NOMO-1 (cell line): ENCODE results near the gene CYTH1.
A peak's percentile ranks its signal among the peaks of the same experiment; 100 is the strongest.

Source experiments
- DNase-seq, 2 experiments: peaks; one replicate each; lab custom pipeline; 2025; ENCODE audit not compliant: unreplicated experiment in 2 of 2; lab: John Stamatoyannopoulos, UW

The CYTH1 gene

GRCh38 chr17:78719630-78720298 is 62.3 kb downstream of the CYTH1 start:
- DNase-seq = peak in 1 of 2 experiments; percentile 10

DNA sequence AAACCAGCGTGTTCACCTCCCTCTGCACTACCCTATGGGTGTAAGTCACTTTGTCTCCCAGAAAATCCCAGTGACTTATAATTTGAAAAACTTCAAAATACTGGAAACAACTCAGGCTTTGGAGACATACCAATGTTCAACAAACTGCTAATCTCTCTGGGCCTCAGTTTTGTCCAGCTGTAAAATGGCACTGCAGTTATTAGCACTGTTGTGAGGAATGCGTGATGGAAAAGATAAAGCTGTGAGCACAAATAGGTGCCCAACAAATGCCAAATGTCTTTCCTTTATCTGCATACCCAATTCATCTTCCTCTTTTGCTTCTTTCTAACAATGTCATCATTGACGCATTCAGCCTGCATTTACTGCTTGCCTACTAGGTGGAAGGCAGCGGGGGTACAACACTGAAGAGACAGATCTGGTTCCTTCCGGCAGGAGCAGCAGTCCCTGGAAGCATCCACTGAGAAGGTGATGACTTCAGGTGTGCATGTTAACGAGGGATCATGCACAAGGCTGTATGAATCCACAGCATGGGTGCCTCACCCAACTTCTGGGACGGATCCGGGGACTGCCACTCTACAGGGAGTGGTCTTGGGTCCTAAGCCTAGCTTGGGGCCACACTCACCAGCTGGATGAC is 63.4 kb downstream of the CYTH1 start:
- no peak for DNase-seq

DNA sequence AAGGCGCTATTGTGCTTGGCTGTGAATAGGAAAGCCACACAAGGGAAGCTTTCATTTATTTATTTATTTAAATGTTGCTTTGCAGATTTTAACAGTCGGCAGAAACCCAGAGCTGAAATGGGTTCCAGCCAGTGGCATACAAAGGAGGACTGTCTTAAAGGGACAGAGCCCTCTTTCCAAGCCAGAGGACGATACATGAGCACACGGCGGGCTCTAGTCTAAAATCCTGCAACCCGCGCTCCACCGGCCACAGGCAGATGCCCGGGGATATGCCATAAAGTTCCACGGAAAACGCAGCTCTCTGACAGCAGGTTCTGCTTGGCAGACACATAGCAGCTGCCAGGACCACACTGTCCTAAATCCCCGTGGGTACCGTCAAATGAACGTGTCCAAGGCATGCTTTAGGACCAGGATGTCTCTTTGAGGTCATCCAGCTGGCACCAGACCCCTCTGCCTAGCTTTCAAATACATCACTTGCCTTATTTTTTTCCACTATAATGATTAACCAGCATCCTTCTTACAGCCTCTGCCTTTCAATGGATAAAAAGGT is 64.6 kb downstream of the CYTH1 start:
- DNase-seq = no peak

- DNase-seq = no peak
Measured at GRCh38 chr17:78716814-78717393, 65.2 kb downstream of the CYTH1 start.

- peak in 1 of 2 experiments; percentile 28 for DNase-seq
Measured at GRCh38 chr17:78716292-78716691, 65.8 kb downstream of the CYTH1 start.

GRCh38 chr17:78715876-78716275 is 66.2 kb downstream of the CYTH1 start:
- peak; percentile 10 to 15 for DNase-seq

- no peak for DNase-seq
Measured at GRCh38 chr17:78715000-78715771, 66.9 kb downstream of the CYTH1 start.

- DNase-seq = no peak
Measured at GRCh38 chr17:78714534-78714933, 67.5 kb downstream of the CYTH1 start.

DNA sequence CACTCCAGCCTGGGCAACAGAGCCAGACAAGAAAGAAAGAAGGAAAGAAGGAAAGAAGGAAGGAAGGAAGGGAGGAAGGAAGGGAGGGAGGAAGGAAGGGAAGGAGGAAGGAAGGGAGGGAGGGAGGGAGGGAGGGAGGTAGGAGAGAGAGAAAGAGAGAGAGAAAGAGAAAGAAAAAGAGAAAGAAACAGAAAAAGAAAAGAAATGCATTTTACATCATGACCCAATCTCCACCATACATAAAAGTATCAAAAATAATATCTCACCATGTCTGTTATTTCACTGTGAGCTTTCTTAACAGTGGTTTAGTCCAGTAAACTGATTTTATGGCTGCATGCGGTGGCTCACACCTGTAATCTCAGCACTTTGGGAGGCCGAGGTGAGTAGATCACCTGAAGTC is 70.0 kb downstream of the CYTH1 start:
- no peak for DNase-seq

DNA sequence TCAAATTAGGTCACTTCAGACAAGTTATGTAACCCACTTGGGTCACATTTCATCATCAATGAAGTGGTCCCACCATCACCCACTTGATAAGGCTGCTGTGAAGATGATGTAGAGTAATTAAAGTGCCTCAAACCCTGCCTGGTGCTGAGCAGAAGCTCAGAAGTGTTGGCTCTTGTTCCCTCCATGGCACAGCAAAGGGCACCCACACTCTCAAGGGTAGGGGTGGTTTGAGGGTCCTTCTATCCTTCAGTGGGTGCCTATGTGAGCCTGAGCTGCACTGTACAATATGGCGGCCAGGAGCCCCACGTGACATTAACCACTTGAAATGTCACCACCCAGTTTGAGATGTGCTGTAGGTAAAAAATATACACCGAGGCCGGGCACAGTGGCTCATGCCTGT is 71.5 kb downstream of the CYTH1 start:
- no peak for DNase-seq

DNA sequence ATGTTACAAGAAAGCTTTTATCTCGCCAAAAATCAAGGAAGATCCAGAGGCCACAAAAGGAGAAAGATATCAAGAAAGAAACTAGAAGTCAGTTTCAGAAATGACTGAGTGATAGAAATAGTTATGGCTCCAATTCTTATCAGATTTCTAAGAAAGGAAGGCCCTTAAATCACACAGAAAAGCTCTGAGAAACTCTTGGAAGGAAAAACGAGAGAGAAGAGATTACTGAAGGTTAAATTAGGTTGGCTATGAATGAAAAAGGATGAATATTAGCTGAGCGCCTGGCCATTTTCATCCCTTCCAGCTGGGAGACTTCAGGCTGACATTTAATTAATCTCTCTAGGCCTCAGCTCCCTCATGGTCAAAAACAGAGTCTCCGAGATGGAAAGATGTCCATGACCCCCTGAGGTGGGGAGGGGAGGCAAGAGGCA is 72.3 kb downstream of the CYTH1 start:
- DNase-seq = no peak

GRCh38 chr17:78709119-78709681 is 72.9 kb downstream of the CYTH1 start:
- no peak for DNase-seq

- DNase-seq = peak; percentile 50 to 73
Measured at GRCh38 chr17:78708510-78708973, 73.5 kb downstream of the CYTH1 start.

DNA sequence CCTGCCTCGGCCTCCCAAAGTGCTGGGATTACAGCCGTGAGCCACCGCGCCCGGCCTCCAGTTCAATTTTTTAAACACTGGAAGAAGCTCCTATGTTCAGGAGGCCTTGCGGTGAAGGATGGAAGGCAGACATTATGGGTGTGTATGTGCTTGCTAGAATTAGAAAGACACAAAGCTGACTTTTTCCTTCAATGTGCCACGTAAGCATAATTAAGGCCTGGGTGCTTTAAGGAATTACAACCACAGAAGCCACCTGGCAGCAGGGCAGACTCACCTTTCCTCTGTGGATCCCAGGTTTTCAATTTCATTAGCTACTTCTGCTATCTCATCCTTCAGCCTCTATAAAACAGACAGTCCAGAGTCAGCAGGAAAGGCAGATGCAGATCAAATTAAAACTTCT is 74.2 kb downstream of the CYTH1 start:
- DNase-seq = no peak

GRCh38 chr17:78707016-78707415 is 75.1 kb downstream of the CYTH1 start:
- no peak for DNase-seq

DNA sequence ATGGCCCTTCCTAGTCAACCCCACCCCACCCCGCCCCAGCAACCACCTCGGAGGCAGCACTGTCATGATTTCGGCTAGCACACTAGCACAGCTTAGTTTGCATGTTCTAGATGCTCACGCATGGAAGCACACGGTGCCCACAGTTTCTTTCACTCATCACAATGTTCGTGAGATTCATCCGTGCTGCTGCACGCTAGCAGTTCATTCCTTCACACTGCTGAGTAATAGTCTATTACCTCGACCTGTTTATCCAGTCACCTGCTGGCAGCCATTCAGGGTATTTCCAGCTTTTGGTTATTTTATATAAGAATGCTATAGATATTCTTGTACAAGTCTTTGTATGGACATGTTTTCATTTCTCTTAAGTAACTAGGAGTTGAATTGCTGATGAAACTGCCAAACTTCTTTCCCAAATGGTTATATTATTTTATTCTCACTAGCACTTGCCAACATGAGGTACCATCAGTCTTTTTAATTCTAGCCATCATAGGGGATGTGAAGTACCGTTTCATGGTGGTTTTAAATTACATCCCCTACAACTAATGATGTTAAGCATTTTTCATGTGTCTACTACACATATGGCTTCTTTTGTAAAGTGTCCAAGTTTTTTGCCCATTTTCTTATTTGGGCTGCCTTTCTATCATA is 75.7 kb downstream of the CYTH1 start:
- no peak for DNase-seq

DNA sequence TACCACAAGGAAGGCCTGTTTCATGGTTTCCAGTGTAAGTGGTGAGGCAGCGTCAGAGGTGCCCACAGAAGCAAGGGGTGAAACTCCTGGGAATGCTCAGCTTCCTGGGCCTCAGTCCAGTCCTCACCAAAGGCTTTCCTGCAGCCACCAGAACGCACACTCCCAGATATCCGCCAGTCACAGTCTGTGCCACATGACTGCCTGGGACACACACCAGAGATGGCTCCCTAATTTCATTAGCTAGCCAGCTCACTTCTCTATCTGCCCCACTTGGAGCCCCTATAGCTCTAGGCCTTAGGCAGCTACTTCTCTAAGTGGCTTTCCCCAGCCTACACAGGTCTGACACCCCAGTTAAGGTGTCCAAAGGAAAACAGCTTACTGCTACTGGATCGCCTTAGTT is 77.0 kb downstream of the CYTH1 start:
- DNase-seq = no peak

DNA sequence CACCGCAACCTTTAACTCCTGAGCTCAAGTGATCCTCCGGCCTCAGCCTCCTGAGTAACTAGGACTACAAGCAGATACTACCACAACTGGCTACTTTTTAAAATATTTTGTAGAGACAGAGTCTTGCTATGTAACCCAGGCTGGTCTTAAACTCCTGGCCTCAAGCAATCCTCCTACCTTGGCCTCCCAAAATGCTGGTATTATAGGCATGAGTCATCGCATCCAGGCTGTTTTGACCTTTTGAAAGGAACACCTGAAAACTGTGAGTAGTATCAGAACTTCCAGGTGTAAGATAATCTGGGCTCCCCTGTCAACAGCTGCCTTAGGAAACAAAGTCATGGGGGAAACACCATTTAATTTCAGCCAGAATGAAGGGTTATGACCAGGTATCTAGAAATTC is 77.5 kb downstream of the CYTH1 start:
- DNase-seq = no peak

DNA sequence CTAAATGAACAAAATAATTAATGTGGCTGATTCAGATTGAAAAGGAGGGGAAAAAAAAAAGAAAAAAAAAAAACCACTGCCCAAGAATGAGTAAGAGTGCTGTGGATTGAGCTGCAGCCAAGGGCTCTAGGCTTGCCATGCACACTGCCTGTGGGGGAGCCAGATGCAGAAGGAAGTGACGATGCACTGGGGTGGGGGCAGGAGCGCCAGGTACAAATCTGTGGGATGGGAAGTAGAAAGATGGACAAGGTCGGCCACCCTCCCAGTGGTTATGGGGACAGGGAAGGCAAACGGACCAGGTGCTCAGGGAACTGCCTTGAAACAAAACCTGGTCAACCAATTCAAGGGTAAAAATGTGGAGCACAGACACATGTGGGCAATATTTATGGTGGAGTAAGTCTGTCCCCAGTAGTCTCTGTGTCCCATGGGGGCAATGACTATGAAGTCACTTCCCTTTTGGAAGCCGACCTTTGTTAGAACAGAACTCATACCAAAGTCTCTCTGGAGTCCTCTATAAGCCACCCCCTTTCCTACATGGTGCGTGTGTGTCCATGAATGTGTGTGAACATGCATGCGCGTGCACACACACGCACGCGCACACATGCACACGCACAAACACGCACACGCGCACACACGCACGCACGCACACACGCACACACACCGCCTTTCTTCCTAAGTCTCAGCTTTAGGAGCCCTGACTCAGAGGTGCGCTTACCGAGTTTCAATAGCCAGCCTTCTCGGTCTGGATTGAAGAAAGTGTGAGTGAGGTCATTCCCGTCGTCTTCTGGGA is 84.3 kb downstream of the CYTH1 start:
- no peak for DNase-seq
